HG03439 (cell line): ENCODE measurements around the gene IMP4.

Source experiments
- ATAC-seq: cut with Tn5 transposase; IDR thresholded peaks from one replicate; pipeline ENCODE4 v1.9.1; 2021; ENCODE audit warnings: mild to moderate bottlenecking, moderate library complexity; ENCODE audit not compliant: unreplicated experiment

IMP4 gene

GRCh38 chr2:130336150-130336876, 6.4 kb upstream of the IMP4 start:
- ATAC-seq = no peak

- no peak for ATAC-seq
Observed at GRCh38 chr2:130336877-130337734, 5.6 kb upstream of the IMP4 start.

- ATAC-seq = no peak
Observed at GRCh38 chr2:130337735-130338325, 4.9 kb upstream of the IMP4 start.

- no peak for ATAC-seq
Observed at GRCh38 chr2:130338793-130339345, 3.8 kb upstream of the IMP4 start.

GRCh38 chr2:130339885-130340745, 2.6 kb upstream of the IMP4 start:
- no peak for ATAC-seq

- ATAC-seq = peak; percentile 6
Observed at GRCh38 chr2:130341562-130342019, 1.1 kb upstream of the IMP4 start.

GRCh38 chr2:130342020-130342532, 621 bp upstream of the IMP4 start:
- peak; percentile 75 for ATAC-seq

GRCh38 chr2:130344578-130344977, 1.9 kb downstream of the IMP4 start:
- ATAC-seq = no peak

GRCh38 chr2:130345091-130345490, 2.4 kb downstream of the IMP4 start:
- ATAC-seq = no peak

GRCh38 chr2:130345611-130346010, 2.9 kb downstream of the IMP4 start:
- ATAC-seq = no peak

- ATAC-seq = no peak
Observed at GRCh38 chr2:130346041-130346740, 3.5 kb downstream of the IMP4 start.

- no peak for ATAC-seq
Observed at GRCh38 chr2:130346741-130347066, 4.0 kb downstream of the IMP4 start.

- ATAC-seq = no peak
Observed at GRCh38 chr2:130347220-130347925, 4.7 kb downstream of the IMP4 start.

- ATAC-seq = no peak
Observed at GRCh38 chr2:130349174-130349573, 6.5 kb downstream of the IMP4 start.

- ATAC-seq = no peak
Observed at GRCh38 chr2:130351711-130352110, 9.0 kb downstream of the IMP4 start.

- no peak for ATAC-seq
Observed at GRCh38 chr2:130352237-130352636, 9.5 kb downstream of the IMP4 start.

- no peak for ATAC-seq
Observed at GRCh38 chr2:130353291-130354138, 10.8 kb downstream of the IMP4 start.

GRCh38 chr2:130354139-130354428, 11.4 kb downstream of the IMP4 start:
- no peak for ATAC-seq
